SK-N-MC (cell line): ENCODE data around the gene TMEM269.

Experiments
- DNase-seq: peaks from one replicate; pipeline ENCODE4 v3.0.0-alpha.2; 2011; ENCODE audit warnings: low read depth, low spot score
- H3K27ac ChIP-seq: fragments of 200-600 bp; sonication (generic); 2 replicates; pipeline ENCODE4 v1.5.1; 2016; ENCODE audit warnings: mixed run types
- H3K36me3 ChIP-seq: fragments of 200-600 bp; sonication (generic); 2 replicates; pipeline ENCODE4 v1.6.1; 2017; ENCODE audit warnings: antibody characterized with exemption, low read length, mixed read lengths; ENCODE audit not compliant: insufficient read depth
- H3K4me3 ChIP-seq: fragments of 200-600 bp; sonication (generic); 2 replicates; pipeline ENCODE4 v1.5.1; 2016
- H3K9ac ChIP-seq: fragments of 200-600 bp; sonication (generic); 2 replicates; pipeline ENCODE4 v1.8.0; 2017; ENCODE audit warnings: mixed run types, mixed read lengths; ENCODE audit not compliant: insufficient read length
- H3K9me3 ChIP-seq: fragments of 200-600 bp; sonication (generic); 2 replicates; pipeline ENCODE4 v1.6.1; 2017; ENCODE audit warnings: low read depth, mild to moderate bottlenecking, antibody characterized with exemption, low read length, moderate library complexity, mixed read lengths
- EZH2 ChIP-seq: fragments of 200-600 bp; sonication (generic); IDR thresholded peaks from one replicate; pipeline ENCODE4 v1.6.1; 2017; ENCODE audit warnings: antibody characterized with exemption
- FOXP2 ChIP-seq: optimal IDR thresholded peaks from 2 replicates; pipeline ENCODE3; 2011; ENCODE audit warnings: mild to moderate bottlenecking, moderate library complexity; ENCODE audit not compliant: insufficient read depth; ENCODE audit errors: extremely low read length, control extremely low read depth
- POLR2AphosphoS5 ChIP-seq: IDR thresholded peaks from 2 replicates; pipeline ENCODE4 v1.6.1; 2012; ENCODE audit warnings: mild to moderate bottlenecking, low read depth, low read length, borderline replicate concordance

Gene TMEM269

GRCh38 chr1:42739753-42740700 lies 44.8 kb upstream of the TMEM269 start, which contains the start of gene CLDN19:
TSS of gene CLDN19 (minus strand) at chr1:42740236. CDS start at chr1:42740063, 173 bp downstream.
- DNase-seq = no peak
- H3K36me3 ChIP-seq = no peaks in the 10 kb centered on the region
- no peak within 1 kb of the TSS for H3K9ac ChIP-seq
- H3K9me3 ChIP-seq = no peaks in the 10 kb centered on the region
- TF ChIP-seq FOXP2 (no peak), POLR2AphosphoS5 (no peak), EZH2 (no peak)
- H3K27ac ChIP-seq = no peak within 1 kb of the TSS
- no peak within 1 kb of the TSS for H3K4me3 ChIP-seq

- no peaks in the 10 kb centered on the region for H3K9me3 ChIP-seq
- no peak overlapping the region for H3K4me3 ChIP-seq
- no peak for DNase-seq
- H3K27ac ChIP-seq = no peak overlapping the region
- no peak overlapping the region for H3K9ac ChIP-seq
- H3K36me3 ChIP-seq = no peaks in the 10 kb centered on the region
- no peak for TF ChIP-seq EZH2
- TF ChIP-seq POLR2AphosphoS5 = no peak
- no peak for TF ChIP-seq FOXP2
Observed at GRCh38 chr1:42740851-42741580, 43.8 kb upstream of the TMEM269 start.

- Histone ChIP-seq H3K27ac (no peak overlapping the region), H3K9me3 (no peaks in the 10 kb centered on the region), H3K4me3 (no peak overlapping the region), H3K36me3 (no peaks in the 10 kb centered on the region; the same call in 1 of the 2 replicates), H3K9ac (no peak overlapping the region)
- TF ChIP-seq FOXP2 = no peak
- no peak for TF ChIP-seq EZH2
- no peak for TF ChIP-seq POLR2AphosphoS5
- no peak for DNase-seq
Observed at GRCh38 chr1:42741706-42742105, 43.1 kb upstream of the TMEM269 start.

- DNase-seq = no peak
- Histone ChIP-seq H3K27ac (no peak overlapping the region), H3K36me3 (no peaks in the 10 kb centered on the region; the same call in 1 of the 2 replicates), H3K4me3 (no peak overlapping the region), H3K9me3 (no peaks in the 10 kb centered on the region), H3K9ac (no peak overlapping the region)
- TF ChIP-seq EZH2 = no peak
- TF ChIP-seq FOXP2 = no peak
- TF ChIP-seq POLR2AphosphoS5 = no peak
Observed at GRCh38 chr1:42742141-42742540, 42.6 kb upstream of the TMEM269 start.

GRCh38 chr1:42742617-42743316 lies 42.0 kb upstream of the TMEM269 start:
- H3K36me3 ChIP-seq = no peaks in the 10 kb centered on the region; the same call in 1 of the 2 replicates
- DNase-seq = no peak
- H3K27ac ChIP-seq = peak overlapping the region; percentile 43; the same call in 1 of the 2 replicates
- H3K9me3 ChIP-seq = no peaks in the 10 kb centered on the region
- H3K4me3 ChIP-seq = no peak overlapping the region
- no peak for TF ChIP-seq EZH2
- no peak for TF ChIP-seq POLR2AphosphoS5
- no peak for TF ChIP-seq FOXP2
- H3K9ac ChIP-seq = no peak overlapping the region

GRCh38 chr1:42743317-42744147 lies 41.3 kb upstream of the TMEM269 start:
- Histone ChIP-seq H3K4me3 (no peak overlapping the region), H3K9me3 (no peaks in the 10 kb centered on the region), H3K36me3 (no peaks in the 10 kb centered on the region; the same call in 1 of the 2 replicates), H3K9ac (no peak overlapping the region), H3K27ac (peak overlapping the region; percentile 43; the same call in 1 of the 2 replicates)
- TF ChIP-seq EZH2 (no peak), POLR2AphosphoS5 (no peak), FOXP2 (no peak)
- no peak for DNase-seq

GRCh38 chr1:42744148-42744413 lies 40.7 kb upstream of the TMEM269 start:
- TF ChIP-seq EZH2 (no peak), POLR2AphosphoS5 (no peak)
- DNase-seq = no peak
- Histone ChIP-seq H3K4me3 (no peak overlapping the region), H3K9me3 (no peaks in the 10 kb centered on the region), H3K27ac (peak overlapping the region; percentile 1; the same call in 1 of the 2 replicates), H3K9ac (no peak overlapping the region), H3K36me3 (no peaks in the 10 kb centered on the region; the same call in 1 of the 2 replicates)

- peaks cover 4% of the 10 kb centered on the region; the same call in 1 of the 2 replicates for H3K36me3 ChIP-seq
- no peak for DNase-seq
- H3K9ac ChIP-seq = no peak overlapping the region
- TF ChIP-seq POLR2AphosphoS5 = no peak
- TF ChIP-seq FOXP2 = no peak
- no peak for TF ChIP-seq EZH2
- no peak overlapping the region for H3K4me3 ChIP-seq
- no peaks in the 10 kb centered on the region for H3K9me3 ChIP-seq
- no peak overlapping the region for H3K27ac ChIP-seq
Observed at GRCh38 chr1:42745851-42746250, 38.9 kb upstream of the TMEM269 start.
